ENCODE results near the gene NLN.
A peak's percentile ranks its signal among the peaks of the same experiment; 100 is the strongest.

Gene NLN

GRCh38 chr5:65811885-65812284 is 89.9 kb downstream of the NLN start:
- no peak for DNase-seq

- DNase-seq = no peak
Measured at GRCh38 chr5:65812648-65813047, 90.6 kb downstream of the NLN start.

GRCh38 chr5:65813174-65813573 is 91.2 kb downstream of the NLN start:
- no peak for DNase-seq

GRCh38 chr5:65815161-65815560 is 93.2 kb downstream of the NLN start:
- no peak for DNase-seq

GRCh38 chr5:65816729-65817128 is 94.7 kb downstream of the NLN start:
- no peak for DNase-seq

- DNase-seq = no peak
Measured at GRCh38 chr5:65817931-65818330, 95.9 kb downstream of the NLN start.

- DNase-seq = no peak
Measured at GRCh38 chr5:65818592-65818991, 96.6 kb downstream of the NLN start.

GRCh38 chr5:65819215-65819904 is 97.4 kb downstream of the NLN start:
- no peak for DNase-seq

- DNase-seq = no peak
Measured at GRCh38 chr5:65819905-65820240, 97.9 kb downstream of the NLN start.

GRCh38 chr5:65820373-65820772 is 98.4 kb downstream of the NLN start:
- DNase-seq = no peak

- no peak for DNase-seq
Measured at GRCh38 chr5:65821966-65822365, 100.0 kb downstream of the NLN start.

GRCh38 chr5:65822710-65823109 is 100.7 kb downstream of the NLN start:
- DNase-seq = no peak

GRCh38 chr5:65823204-65823603 is 101.2 kb downstream of the NLN start:
- no peak for DNase-seq

- no peak for DNase-seq
Measured at GRCh38 chr5:65823845-65824445, 101.9 kb downstream of the NLN start.

GRCh38 chr5:65825408-65826328 is 103.7 kb downstream of the NLN start:
- DNase-seq = no peak

- DNase-seq = no peak
Measured at GRCh38 chr5:65828022-65828896, 106.3 kb downstream of the NLN start.

GRCh38 chr5:65830856-65831255 is 108.9 kb downstream of the NLN start:
- DNase-seq = no peak

GRCh38 chr5:65831276-65831675 is 109.3 kb downstream of the NLN start:
- no peak for DNase-seq

GRCh38 chr5:65832152-65832551 is 110.1 kb downstream of the NLN start:
- DNase-seq = no peak

GRCh38 chr5:65832603-65833228 is 110.7 kb downstream of the NLN start:
- peak; percentile 86 for DNase-seq

GRCh38 chr5:65833780-65834179 is 111.8 kb downstream of the NLN start:
- DNase-seq = no peak

GRCh38 chr5:65834306-65834705 is 112.3 kb downstream of the NLN start:
- no peak for DNase-seq

All from DMS79 (cell line).